SU-DHL-6 (cell line): ENCODE data around the gene REN.

Source experiments
- H2AFZ ChIP-seq: fragments of 200-600 bp; sonication (generic); 2 replicates; pipeline ENCODE4 v1.6.1; 2014; ENCODE audit warnings: low read depth, mild to moderate bottlenecking, moderate library complexity, mixed read lengths, antibody characterized with exemption, low read length; ENCODE audit not compliant: severe bottlenecking
- H3F3A ChIP-seq: fragments of 200-600 bp; shearing (Covaris generic); 2 replicates; pipeline ENCODE4 v1.6.0; 2016; ENCODE audit warnings: antibody characterized with exemption, mild to moderate bottlenecking; ENCODE audit not compliant: insufficient read depth
- H3K27ac ChIP-seq: fragments of 200-600 bp; sonication (generic); 2 replicates; pipeline ENCODE4 v1.5.1; 2016; ENCODE audit warnings: low read depth, mild to moderate bottlenecking, low read length, moderate library complexity, mixed read lengths
- H3K27me3 ChIP-seq: fragments of 200-600 bp; sonication (generic), shearing (Covaris generic); 2 replicates; pipeline ENCODE4 v1.6.0; 2014; ENCODE audit warnings: mild to moderate bottlenecking, low read length
- H3K36me3 ChIP-seq: fragments of 200-600 bp; sonication (generic); 2 replicates; pipeline ENCODE4 v1.6.1; 2014; ENCODE audit warnings: mild to moderate bottlenecking, low read length, mixed read lengths
- H3K4me2 ChIP-seq: fragments of 300-600, 200-600 bp; shearing (Covaris generic), sonication (generic); 2 replicates; pipeline ENCODE4 v1.6.0; 2014; ENCODE audit warnings: low read length, low read depth, mild to moderate bottlenecking; ENCODE audit not compliant: poor library complexity, severe bottlenecking
- H3K4me3 ChIP-seq: fragments of 200-600 bp; sonication (generic); 2 replicates; pipeline ENCODE4 v1.5.1; 2014; ENCODE audit warnings: antibody characterized with exemption, low read length, mild to moderate bottlenecking, mixed read lengths; ENCODE audit not compliant: insufficient read depth, poor library complexity, severe bottlenecking
- H3K79me2 ChIP-seq: fragments of 200-600 bp; sonication (generic); 2 replicates; pipeline ENCODE4 v1.6.1; 2014; ENCODE audit warnings: mild to moderate bottlenecking, low read length, moderate library complexity; ENCODE audit not compliant: insufficient read depth
- H3K9ac ChIP-seq: fragments of 200-600 bp; sonication (generic); 2 replicates; pipeline ENCODE4 v1.7.0; 2014; ENCODE audit warnings: mild to moderate bottlenecking, low read length
- H3K9me2 ChIP-seq: fragments of 200-600 bp; sonication (generic); replicated peaks from 2 replicates; pipeline ENCODE4 v1.6.1; 2014; ENCODE audit warnings: low read length; ENCODE audit not compliant: insufficient read depth
- H3K9me3 ChIP-seq: fragments of 200-600 bp; sonication (generic); 2 replicates; pipeline ENCODE4 v1.6.1; 2014; ENCODE audit warnings: low read length, mixed read lengths; ENCODE audit not compliant: insufficient read depth
- H4K20me1 ChIP-seq: fragments of 200-600 bp; sonication (generic); 2 replicates; pipeline ENCODE4 v1.6.1; 2014; ENCODE audit warnings: low read depth, mild to moderate bottlenecking, antibody characterized with exemption, low read length, moderate library complexity, mixed read lengths
- CTCF ChIP-seq: fragments of 200-600 bp; sonication (generic); IDR thresholded peaks from one replicate; pipeline ENCODE4 v1.5.1; 2017; ENCODE audit warnings: antibody characterized with exemption, mild to moderate bottlenecking, low read length, moderate library complexity; ENCODE audit not compliant: insufficient read depth, poor library complexity, severe bottlenecking
- EZH2phosphoT487 ChIP-seq: fragments of 200-600 bp; sonication (generic), shearing (Covaris generic); conservative IDR thresholded peaks from 2 replicates; pipeline ENCODE4 v1.6.1; 2018; ENCODE audit warnings: mild to moderate bottlenecking, antibody characterized with exemption, low read length, moderate library complexity, mixed read lengths

Gene REN

DNA sequence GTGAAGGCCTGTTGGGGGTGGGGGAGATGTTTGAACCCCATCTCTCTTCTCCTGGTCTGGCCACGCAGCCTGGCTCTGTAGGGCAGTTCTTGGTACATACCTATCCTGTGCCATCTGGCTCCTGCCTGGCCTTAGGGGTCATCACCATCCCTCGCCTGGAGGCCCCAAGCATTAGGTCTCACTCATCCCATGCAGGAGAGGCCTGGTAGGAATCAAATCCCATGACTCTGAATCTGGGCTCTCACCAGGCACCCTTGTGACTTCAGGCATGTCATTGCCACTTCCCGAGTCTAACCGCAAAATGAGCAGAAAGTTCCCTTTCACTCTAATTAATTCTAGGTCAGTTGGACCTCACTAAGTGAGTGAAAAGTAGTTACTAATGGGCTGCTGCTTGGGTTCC, 51.5 kb downstream of the REN start:
- H3K9ac ChIP-seq: no peak overlapping the region
- no peaks in the 10 kb centered on the region for H3K27me3 ChIP-seq
- no peaks in the 10 kb centered on the region for H3K36me3 ChIP-seq
- H3K27ac ChIP-seq: no peak overlapping the region
- no peaks in the 10 kb centered on the region for H3K79me2 ChIP-seq
- no peak for TF ChIP-seq CTCF
- TF ChIP-seq EZH2phosphoT487: no peak
- no peaks in the 10 kb centered on the region for H4K20me1 ChIP-seq
- H3K9me3 ChIP-seq: no peaks in the 10 kb centered on the region
- H2AFZ ChIP-seq: no peak overlapping the region
- H3K4me3 ChIP-seq: no peak overlapping the region
- no peaks in the 10 kb centered on the region for H3K9me2 ChIP-seq
- H3K4me2 ChIP-seq: no peak overlapping the region
- H3F3A ChIP-seq: no peaks in the 10 kb centered on the region

DNA sequence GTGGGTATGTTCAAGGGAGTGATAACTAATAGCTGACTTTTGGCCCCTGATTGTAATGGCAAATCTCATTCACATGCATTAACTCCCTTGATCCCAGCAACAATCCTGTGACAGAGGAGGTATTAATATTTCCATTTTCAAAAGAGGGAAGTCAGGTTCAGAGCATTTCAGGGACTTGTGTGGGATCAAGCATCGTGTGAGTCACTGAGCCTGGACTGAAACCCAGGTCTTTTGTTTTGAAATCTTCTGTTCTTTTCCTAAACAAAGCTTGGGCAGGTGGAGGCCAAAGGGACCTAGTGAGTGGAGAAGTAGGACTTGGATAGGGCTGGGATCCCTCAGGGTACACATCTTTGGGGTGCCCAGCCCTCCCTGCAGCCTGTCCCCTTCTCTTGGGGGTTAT, 52.2 kb downstream of the REN start:
- H3F3A ChIP-seq: no peaks in the 10 kb centered on the region
- H3K27ac ChIP-seq: no peak overlapping the region
- H4K20me1 ChIP-seq: no peaks in the 10 kb centered on the region
- no peaks in the 10 kb centered on the region for H3K9me3 ChIP-seq
- no peaks in the 10 kb centered on the region for H3K79me2 ChIP-seq
- no peak overlapping the region for H3K9ac ChIP-seq
- no peaks in the 10 kb centered on the region for H3K9me2 ChIP-seq
- H3K4me3 ChIP-seq: no peak overlapping the region
- H2AFZ ChIP-seq: no peak overlapping the region
- H3K4me2 ChIP-seq: no peak overlapping the region
- TF ChIP-seq CTCF (no peak), EZH2phosphoT487 (no peak)
- no peaks in the 10 kb centered on the region for H3K27me3 ChIP-seq
- H3K36me3 ChIP-seq: no peaks in the 10 kb centered on the region

GRCh38 chr1:204112876-204113730, 53.0 kb downstream of the REN start:
- no peaks in the 10 kb centered on the region for H3F3A ChIP-seq
- no peaks in the 10 kb centered on the region for H4K20me1 ChIP-seq
- no peak overlapping the region for H3K27ac ChIP-seq
- no peak overlapping the region for H3K4me2 ChIP-seq
- no peak for TF ChIP-seq CTCF
- no peak for TF ChIP-seq EZH2phosphoT487
- H3K9me2 ChIP-seq: no peaks in the 10 kb centered on the region
- H3K27me3 ChIP-seq: no peaks in the 10 kb centered on the region
- no peak overlapping the region for H3K9ac ChIP-seq
- H3K9me3 ChIP-seq: no peaks in the 10 kb centered on the region
- no peaks in the 10 kb centered on the region for H3K36me3 ChIP-seq
- H3K4me3 ChIP-seq: no peak overlapping the region
- no peaks in the 10 kb centered on the region for H3K79me2 ChIP-seq
- H2AFZ ChIP-seq: no peak overlapping the region
